ENCODE measurements around the gene MS4A5.

The MS4A5 gene

DNA sequence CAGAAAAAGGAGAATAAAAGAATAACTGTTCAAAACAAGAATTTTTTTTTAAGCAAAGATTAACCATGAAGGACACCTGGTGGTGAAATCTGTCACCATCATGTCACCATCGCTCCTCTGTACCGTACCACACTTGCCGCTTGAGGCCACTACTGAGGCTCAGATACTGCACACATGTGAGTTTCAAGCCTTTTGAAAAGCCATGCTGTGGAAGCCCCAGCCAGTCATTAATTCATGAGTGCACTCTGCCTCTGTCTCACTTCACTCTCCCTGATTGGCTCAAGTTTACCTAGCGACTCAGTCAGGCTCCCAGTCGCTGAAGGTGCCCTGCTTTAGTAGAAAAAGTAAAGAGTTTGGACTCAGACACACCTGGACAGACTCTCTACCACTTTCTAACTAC lies 56.6 kb downstream of the MS4A5 start:
- peak; percentile 43 for DNase-seq

DNA sequence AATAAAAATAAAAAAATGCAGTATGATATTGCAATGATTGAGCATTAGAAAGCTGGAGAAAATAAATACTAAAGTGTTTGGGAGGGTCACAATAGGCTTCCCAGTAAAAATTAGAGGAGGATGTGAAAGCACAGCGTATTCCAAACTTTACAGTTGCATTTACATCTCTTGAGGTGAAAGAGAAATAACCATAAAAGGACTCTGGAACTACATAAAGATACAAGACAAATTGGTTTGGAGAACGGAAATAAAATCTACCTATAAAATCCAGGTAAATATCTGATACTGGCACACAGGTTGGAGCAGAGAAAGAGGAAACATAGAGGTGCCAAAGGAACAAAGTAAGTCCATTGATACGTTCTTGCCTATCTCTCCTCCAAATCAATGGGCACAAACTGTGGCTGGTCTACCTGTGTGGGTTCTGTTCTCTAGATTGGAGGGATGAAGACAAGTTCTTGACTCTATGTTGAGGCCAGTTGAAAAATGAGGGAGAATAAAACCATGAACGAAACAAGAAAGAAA lies 63.2 kb downstream of the MS4A5 start, which contains the start of gene MS4A12:
Gene MS4A12 (plus strand): TSS at position 291 of the 522 bp plus-strand sequence. CDS start 4,541 bp downstream, outside the sequence.
- no peak for DNase-seq

DNA sequence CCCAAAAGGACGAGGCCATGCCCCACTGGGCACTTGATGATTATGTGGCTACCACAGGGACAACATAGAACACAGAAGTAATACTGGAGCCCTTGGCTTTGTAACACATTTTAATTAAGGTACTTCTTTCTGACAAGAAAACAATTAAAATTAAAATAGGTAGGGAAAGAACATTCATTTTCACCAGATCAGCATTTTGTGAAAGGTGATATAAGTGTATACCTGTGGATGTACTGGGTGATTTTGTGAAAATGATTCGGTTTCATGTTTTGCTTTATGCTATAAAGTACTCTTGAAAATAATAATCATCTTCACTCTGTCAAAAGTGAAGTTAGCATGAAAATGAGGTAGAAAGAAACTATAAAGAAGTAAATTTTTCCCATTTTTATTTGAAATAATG lies 64.1 kb downstream of the MS4A5 start:
- DNase-seq, result no peak

All from NCI-H2171 treated with DMSO at 0.1 percent for 48 hours (cell line).